Measurements from ENCODE around the gene LEUTX. TPM values are rescaled to one million over a fixed set of nuclear protein-coding genes. Genes with fewer than 3 reads are reported as not detected.
A peak's percentile ranks its signal among the peaks of the same experiment; 100 is the strongest.

LEUTX gene
- total and polyA plus RNA-seq, 2 experiments from 2014 or later = not detected

DNA sequence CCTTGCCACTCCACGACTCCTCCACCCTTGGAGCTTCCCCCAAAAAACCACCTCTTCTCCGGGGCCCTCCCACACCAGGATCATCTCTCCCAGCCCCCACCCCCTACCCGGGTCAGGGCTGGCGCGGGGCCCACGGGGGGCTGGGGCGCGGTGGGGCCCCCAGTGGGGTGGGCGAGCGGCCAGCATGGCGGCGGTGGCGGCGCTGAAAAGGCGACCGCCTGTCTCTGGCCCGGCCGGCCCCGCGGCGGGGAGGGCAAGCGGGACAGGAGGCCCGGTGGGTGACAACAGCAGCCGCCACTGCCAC lies 54.5 kb downstream of the LEUTX start:
- peaks cover 68% of the 10 kb centered on the region for H3K36me3 Mint-ChIP-seq (ENCODE audit: low read depth)

More for the DNA sequence above, 54.5 kb downstream of the LEUTX start:
- H3K79me2 ChIP-seq (replicated peaks; ENCODE audit: insufficient read depth) = peaks cover 6% of the 10 kb centered on the region
- Mint-ChIP-seq H3K4me1 (peaks cover 17% of the 10 kb centered on the region), H3K27ac (peak overlapping the region; percentile 90), H3K4me3 (peak overlapping the region; percentile 74), H3K9me3 (no peaks in the 10 kb centered on the region), H3K27me3 (ENCODE audit: insufficient read depth, low read depth, poor library complexity) (peaks cover 16% of the 10 kb centered on the region)
- H3K27me3 ChIP-seq (ENCODE audit: insufficient read depth) = no peaks in the 10 kb centered on the region
- H3K36me3 ChIP-seq (ENCODE audit: insufficient read depth) = peaks cover 35% of the 10 kb centered on the region
- H3K4me1 ChIP-seq (ENCODE audit: insufficient read depth) = peaks cover 5% of the 10 kb centered on the region; the same call in 1 of the 2 replicates
- H3K4me3 ChIP-seq = peak overlapping the region; percentile 86
- H3K9me2 ChIP-seq (ENCODE audit: insufficient read depth) = no peaks in the 10 kb centered on the region
- peak; percentile 41 for ATAC-seq
- TF ChIP-seq, protein P1, sequence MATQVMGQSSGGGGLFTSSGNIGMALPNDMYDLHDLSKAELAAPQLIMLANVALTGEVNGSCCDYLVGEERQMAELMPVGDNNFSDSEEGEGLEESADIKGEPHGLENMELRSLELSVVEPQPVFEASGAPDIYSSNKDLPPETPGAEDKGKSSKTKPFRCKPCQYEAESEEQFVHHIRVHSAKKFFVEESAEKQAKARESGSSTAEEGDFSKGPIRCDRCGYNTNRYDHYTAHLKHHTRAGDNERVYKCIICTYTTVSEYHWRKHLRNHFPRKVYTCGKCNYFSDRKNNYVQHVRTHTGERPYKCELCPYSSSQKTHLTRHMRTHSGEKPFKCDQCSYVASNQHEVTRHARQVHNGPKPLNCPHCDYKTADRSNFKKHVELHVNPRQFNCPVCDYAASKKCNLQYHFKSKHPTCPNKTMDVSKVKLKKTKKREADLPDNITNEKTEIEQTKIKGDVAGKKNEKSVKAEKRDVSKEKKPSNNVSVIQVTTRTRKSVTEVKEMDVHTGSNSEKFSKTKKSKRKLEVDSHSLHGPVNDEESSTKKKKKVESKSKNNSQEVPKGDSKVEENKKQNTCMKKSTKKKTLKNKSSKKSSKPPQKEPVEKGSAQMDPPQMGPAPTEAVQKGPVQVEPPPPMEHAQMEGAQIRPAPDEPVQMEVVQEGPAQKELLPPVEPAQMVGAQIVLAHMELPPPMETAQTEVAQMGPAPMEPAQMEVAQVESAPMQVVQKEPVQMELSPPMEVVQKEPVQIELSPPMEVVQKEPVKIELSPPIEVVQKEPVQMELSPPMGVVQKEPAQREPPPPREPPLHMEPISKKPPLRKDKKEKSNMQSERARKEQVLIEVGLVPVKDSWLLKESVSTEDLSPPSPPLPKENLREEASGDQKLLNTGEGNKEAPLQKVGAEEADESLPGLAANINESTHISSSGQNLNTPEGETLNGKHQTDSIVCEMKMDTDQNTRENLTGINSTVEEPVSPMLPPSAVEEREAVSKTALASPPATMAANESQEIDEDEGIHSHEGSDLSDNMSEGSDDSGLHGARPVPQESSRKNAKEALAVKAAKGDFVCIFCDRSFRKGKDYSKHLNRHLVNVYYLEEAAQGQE (IDR thresholded peaks at IDR 0.05; ENCODE audit: unreplicated experiment) = no peak
- no peak for TF ChIP-seq CTCF (conservative IDR thresholded peaks at IDR 0.05; ENCODE audit: low read depth in 2 of 2)
- TF ChIP-seq EZH2 (IDR thresholded peaks at IDR 0.05; ENCODE audit: low read depth, unreplicated experiment) = no peak
- TF ChIP-seq STAT1 (IDR thresholded peaks at IDR 0.05; ENCODE audit: unreplicated experiment) = no peak
- no peak for TF ChIP-seq POLR2AphosphoS5 (IDR thresholded peaks at IDR 0.05; ENCODE audit: low read depth)
- peak overlapping the region; percentile 88 for H3K4me2 ChIP-seq
- H3K27ac ChIP-seq (ENCODE audit: low read depth) = no peak overlapping the region
- H2AFZ ChIP-seq = peak overlapping the region; percentile 47; the same call in 1 of the 2 replicates
- peaks cover 25% of the 10 kb centered on the region for H3F3A ChIP-seq (replicated peaks; ENCODE audit: low read depth)
- H4K20me1 ChIP-seq (replicated peaks; ENCODE audit: insufficient read depth) = peaks cover 3% of the 10 kb centered on the region; the same call in 1 of the 2 replicates
- DNase-seq (ENCODE audit: low spot score) = no peak
